Loucy (cell line): ENCODE results near the gene ACSF3.

Experiments
- H2AFZ ChIP-seq: fragments of 200-600 bp; sonication (generic); 2 replicates; pipeline ENCODE4 v1.6.0; 2016; ENCODE audit warnings: antibody characterized with exemption, mild to moderate bottlenecking, low read length, moderate library complexity
- H3F3A ChIP-seq: fragments of 200-600 bp; 2 replicates; pipeline ENCODE4 v1.6.0; 2016; ENCODE audit warnings: antibody characterized with exemption, low read depth, mild to moderate bottlenecking
- H3K27me3 ChIP-seq: fragments of 200-600 bp; sonication (generic); 2 replicates; pipeline ENCODE4 v1.6.1; 2014; ENCODE audit warnings: low read length, mild to moderate bottlenecking; ENCODE audit not compliant: insufficient read depth, poor library complexity, severe bottlenecking
- H3K36me3 ChIP-seq: fragments of 200-600 bp; sonication (generic); 2 replicates; pipeline ENCODE4 v1.6.1; 2016; ENCODE audit warnings: low read length; ENCODE audit not compliant: insufficient read depth
- H3K4me1 ChIP-seq: fragments of 200-600 bp; sonication (generic); 2 replicates; pipeline ENCODE4 v1.5.1; 2014; ENCODE audit warnings: low read length, mild to moderate bottlenecking; ENCODE audit not compliant: insufficient read depth, poor library complexity, severe bottlenecking
- H3K4me2 ChIP-seq: fragments of 200-600 bp; sonication (generic); 2 replicates; pipeline ENCODE4 v1.6.0; 2014; ENCODE audit warnings: antibody characterized with exemption, low read length, low read depth, mild to moderate bottlenecking; ENCODE audit not compliant: poor library complexity, severe bottlenecking
- H3K4me3 ChIP-seq: fragments of 200-600 bp; sonication (generic); 2 replicates; pipeline ENCODE4 v1.5.1; 2014; ENCODE audit warnings: low read length, mild to moderate bottlenecking, mixed read lengths; ENCODE audit not compliant: poor library complexity, severe bottlenecking
- H3K79me2 ChIP-seq: fragments of 200-600 bp; sonication (generic); 2 replicates; pipeline ENCODE4 v1.6.1; 2014; ENCODE audit warnings: low read length; ENCODE audit not compliant: insufficient read depth
- H3K9ac ChIP-seq: fragments of 200-600 bp; sonication (generic); 2 replicates; pipeline ENCODE4 v1.6.0; 2014; ENCODE audit warnings: mild to moderate bottlenecking, low read depth, low read length, moderate library complexity; ENCODE audit not compliant: poor library complexity, severe bottlenecking
- H3K9me2 ChIP-seq: fragments of 200-600 bp; sonication (generic); replicated peaks from 2 replicates; pipeline ENCODE4 v1.6.1; 2016; ENCODE audit warnings: low read depth, low read length, mixed read lengths
- H3K9me3 ChIP-seq: fragments of 200-600 bp; sonication (generic); 2 replicates; pipeline ENCODE4 v1.6.1; 2014; ENCODE audit warnings: mild to moderate bottlenecking, antibody characterized with exemption, low read length, low read depth; ENCODE audit not compliant: insufficient read depth
- H4K20me1 ChIP-seq: fragments of 200-600 bp; sonication (generic); 2 replicates; pipeline ENCODE4 v1.6.0; 2014; ENCODE audit warnings: antibody characterized with exemption, low read length, mild to moderate bottlenecking; ENCODE audit not compliant: insufficient read depth, poor library complexity, severe bottlenecking
- EZH2phosphoT487 ChIP-seq: fragments of 200-600 bp; IDR thresholded peaks from 2 replicates; pipeline ENCODE4 v1.6.1; 2018; ENCODE audit warnings: antibody characterized with exemption, mild to moderate bottlenecking, moderate library complexity, borderline replicate concordance
- TF ChIP-seq, protein P1 (sequence below): fragments of 200-600 bp; sonication (generic); conservative IDR thresholded peaks from 2 replicates; pipeline ENCODE4 v1.5.1; 2014; ENCODE audit warnings: mild to moderate bottlenecking, antibody characterized with exemption, low read length

Gene ACSF3

DNA sequence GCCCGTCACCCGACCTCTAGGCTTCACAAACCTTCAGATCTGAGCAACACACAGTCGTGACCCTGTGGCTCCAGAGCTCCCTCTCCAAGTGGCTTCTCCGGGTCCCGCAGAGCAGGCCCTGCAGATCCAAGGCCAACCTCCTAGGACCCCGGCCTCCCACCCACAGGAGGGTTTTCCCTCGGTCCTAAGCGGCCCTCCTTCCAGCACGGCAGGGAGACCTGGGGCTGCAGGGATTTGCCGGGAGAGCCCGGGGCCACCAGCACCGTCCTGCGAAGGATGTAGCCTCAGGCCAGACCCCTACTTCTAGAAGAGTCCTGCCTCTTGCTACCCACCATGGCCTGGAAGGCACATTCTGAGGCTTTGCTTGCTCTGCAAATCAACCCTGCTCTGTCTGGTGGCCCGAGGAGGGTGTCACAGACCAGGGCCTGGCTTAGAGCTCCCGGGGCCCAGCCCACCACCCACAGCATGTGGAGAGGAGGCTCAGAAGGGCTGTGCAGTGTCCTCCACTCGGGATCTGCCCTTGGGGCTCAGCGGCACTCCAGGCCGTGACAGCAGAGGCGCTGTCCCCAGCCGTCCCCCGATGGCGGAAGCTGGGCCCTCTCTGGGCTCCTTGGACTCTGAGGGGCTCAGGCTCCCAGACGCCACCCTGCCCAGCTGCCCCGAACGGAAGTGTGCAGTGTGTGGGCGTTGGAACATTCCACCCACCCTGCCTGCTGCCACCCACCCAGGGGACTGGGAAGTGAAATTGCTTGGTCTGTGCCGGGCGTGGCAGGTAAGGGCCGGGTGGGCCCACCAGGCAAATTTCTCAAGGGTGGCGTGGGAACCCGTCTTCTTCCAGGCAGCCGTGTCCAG is 28.8 kb upstream of the ACSF3 start:
- H3K4me2 ChIP-seq, result no peak overlapping the region

DNA sequence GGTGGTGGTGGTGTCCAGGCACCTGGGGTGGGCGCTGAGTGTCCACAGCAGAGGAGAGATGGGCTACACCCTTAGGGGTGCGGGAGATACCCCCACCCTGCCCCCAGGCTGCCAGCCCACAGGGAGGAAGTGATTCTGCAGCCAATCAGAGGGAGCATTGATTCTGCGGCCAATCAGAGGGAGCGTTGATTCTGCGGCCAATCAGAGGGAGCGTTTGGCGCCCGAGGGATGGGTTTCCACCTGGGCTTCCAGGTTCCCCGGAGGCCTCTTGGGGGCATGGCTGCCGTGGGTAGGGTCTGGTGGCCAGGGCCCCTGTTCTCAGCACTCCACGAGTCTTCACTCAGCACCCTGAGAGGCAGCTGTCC is 28.2 kb upstream of the ACSF3 start:
- no peaks in the 10 kb centered on the region for H3K79me2 ChIP-seq
- no peaks in the 10 kb centered on the region for H3K27me3 ChIP-seq
- no peaks in the 10 kb centered on the region for H3K9me2 ChIP-seq
- H3K9me3 ChIP-seq, result no peaks in the 10 kb centered on the region
- H3K9ac ChIP-seq, result no peak overlapping the region
- H3K36me3 ChIP-seq, result no peaks in the 10 kb centered on the region
- H4K20me1 ChIP-seq, result no peaks in the 10 kb centered on the region
- H3K4me3 ChIP-seq, result no peak overlapping the region
- TF ChIP-seq EZH2phosphoT487, result no peak
- TF ChIP-seq, protein P1, sequence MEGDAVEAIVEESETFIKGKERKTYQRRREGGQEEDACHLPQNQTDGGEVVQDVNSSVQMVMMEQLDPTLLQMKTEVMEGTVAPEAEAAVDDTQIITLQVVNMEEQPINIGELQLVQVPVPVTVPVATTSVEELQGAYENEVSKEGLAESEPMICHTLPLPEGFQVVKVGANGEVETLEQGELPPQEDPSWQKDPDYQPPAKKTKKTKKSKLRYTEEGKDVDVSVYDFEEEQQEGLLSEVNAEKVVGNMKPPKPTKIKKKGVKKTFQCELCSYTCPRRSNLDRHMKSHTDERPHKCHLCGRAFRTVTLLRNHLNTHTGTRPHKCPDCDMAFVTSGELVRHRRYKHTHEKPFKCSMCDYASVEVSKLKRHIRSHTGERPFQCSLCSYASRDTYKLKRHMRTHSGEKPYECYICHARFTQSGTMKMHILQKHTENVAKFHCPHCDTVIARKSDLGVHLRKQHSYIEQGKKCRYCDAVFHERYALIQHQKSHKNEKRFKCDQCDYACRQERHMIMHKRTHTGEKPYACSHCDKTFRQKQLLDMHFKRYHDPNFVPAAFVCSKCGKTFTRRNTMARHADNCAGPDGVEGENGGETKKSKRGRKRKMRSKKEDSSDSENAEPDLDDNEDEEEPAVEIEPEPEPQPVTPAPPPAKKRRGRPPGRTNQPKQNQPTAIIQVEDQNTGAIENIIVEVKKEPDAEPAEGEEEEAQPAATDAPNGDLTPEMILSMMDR, result no peak
- H2AFZ ChIP-seq, result no peak overlapping the region
- H3K4me2 ChIP-seq, result no peak overlapping the region
- H3K4me1 ChIP-seq, result no peaks in the 10 kb centered on the region
- H3F3A ChIP-seq, result no peaks in the 10 kb centered on the region

More for the DNA sequence above, 28.8 kb upstream of the ACSF3 start:
- no peaks in the 10 kb centered on the region for H3K27me3 ChIP-seq
- no peaks in the 10 kb centered on the region for H4K20me1 ChIP-seq
- H3K9me3 ChIP-seq, result no peaks in the 10 kb centered on the region
- H3K9ac ChIP-seq, result no peak overlapping the region
- no peak overlapping the region for H2AFZ ChIP-seq
- no peaks in the 10 kb centered on the region for H3K79me2 ChIP-seq
- no peak for TF ChIP-seq EZH2phosphoT487
- TF ChIP-seq, protein P1, result no peak
- H3K9me2 ChIP-seq, result no peaks in the 10 kb centered on the region
- H3K36me3 ChIP-seq, result no peaks in the 10 kb centered on the region
- H3K4me3 ChIP-seq, result no peak overlapping the region
- H3K4me1 ChIP-seq, result no peaks in the 10 kb centered on the region
- H3F3A ChIP-seq, result no peaks in the 10 kb centered on the region

DNA sequence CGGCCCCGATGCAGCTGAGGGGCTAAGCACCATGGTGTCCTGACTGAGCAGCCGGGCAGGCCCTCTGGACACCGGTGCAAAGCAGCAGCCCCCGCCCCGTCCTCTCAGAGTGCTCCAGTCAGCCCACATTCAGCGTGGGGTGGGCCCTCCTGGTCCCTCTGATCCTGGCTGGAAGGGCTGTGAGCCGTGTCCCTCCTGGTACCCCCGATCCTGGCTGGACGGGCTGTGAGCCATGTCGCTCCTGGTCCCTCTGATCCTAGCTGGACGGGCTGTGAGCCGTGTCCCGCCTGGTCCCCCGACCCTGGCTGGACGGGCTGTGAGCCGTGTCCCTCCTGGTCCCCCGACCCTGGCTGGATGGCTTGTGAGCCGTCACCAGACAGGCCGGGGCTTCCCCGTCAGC is 26.9 kb upstream of the ACSF3 start:
- H3K36me3 ChIP-seq, result no peaks in the 10 kb centered on the region
- H3K4me2 ChIP-seq, result no peak overlapping the region
- H3K4me1 ChIP-seq, result no peaks in the 10 kb centered on the region
- H3K79me2 ChIP-seq, result no peaks in the 10 kb centered on the region
- H3K27me3 ChIP-seq, result no peaks in the 10 kb centered on the region
- H3K4me3 ChIP-seq, result no peak overlapping the region
- no peak overlapping the region for H3K9ac ChIP-seq
- H3K9me2 ChIP-seq, result no peaks in the 10 kb centered on the region
- H4K20me1 ChIP-seq, result no peaks in the 10 kb centered on the region
- TF ChIP-seq, protein P1, result no peak
- TF ChIP-seq EZH2phosphoT487, result no peak
- no peak overlapping the region for H2AFZ ChIP-seq
- H3K9me3 ChIP-seq, result no peaks in the 10 kb centered on the region
- no peaks in the 10 kb centered on the region for H3F3A ChIP-seq
